Measurements from ENCODE around the gene SLC4A4. TPM values are rescaled to one million over a fixed set of nuclear protein-coding genes. Genes with fewer than 3 reads are reported as not detected.

The SLC4A4 gene
- total RNA-seq, 1 experiment from 2014 or later: 0.92 TPM

GRCh38 chr4:71592793-71593192 is 254.0 kb downstream of the SLC4A4 start:
- Histone ChIP-seq H3K4ac (ENCODE audit: low read depth, low read length) (no peak overlapping the region), H4K8ac (replicated peaks; ENCODE audit: insufficient read length, low read depth, low read length) (no peak overlapping the region), H3K4me2 (ENCODE audit: insufficient read depth, insufficient read length, low read length) (peak overlapping the region; percentile 36), H2BK120ac (ENCODE audit: low read depth, low read length, poor library complexity, severe bottlenecking) (no peak overlapping the region), H3K56ac (ENCODE audit: insufficient read length, low read depth, low read length) (no peak overlapping the region), H3K27me3 (ENCODE audit: insufficient read depth, low read length) (no peaks in the 10 kb centered on the region), H4K5ac (ENCODE audit: insufficient read length, low read depth, low read length) (no peak overlapping the region), H4K91ac (ENCODE audit: insufficient read length, low read depth, low read length) (no peak overlapping the region), H4K20me1 (ENCODE audit: control insufficient read depth, insufficient read depth, insufficient read length) (no peaks in the 10 kb centered on the region), H3K14ac (ENCODE audit: insufficient read depth, low read length) (no peak overlapping the region), H3K79me2 (ENCODE audit: insufficient read depth, low read length) (no peaks in the 10 kb centered on the region), H3K9ac (ENCODE audit: extremely low read depth, insufficient read length, low read length) (no peak overlapping the region), H2AFZ (ENCODE audit: low read length) (no peak overlapping the region), H3K79me1 (ENCODE audit: insufficient read depth, low read depth, low read length, poor library complexity, severe bottlenecking) (no peaks in the 10 kb centered on the region), H2BK12ac (ENCODE audit: insufficient read length, low read depth, low read length) (no peak overlapping the region), H2BK20ac (ENCODE audit: low read depth, low read length, poor library complexity, severe bottlenecking) (no peak overlapping the region), H3K9me3 (ENCODE audit: control insufficient read depth, low read depth, low read length) (no peaks in the 10 kb centered on the region), H3K27ac (ENCODE audit: insufficient read length, low read depth, low read length) (no peak overlapping the region), H3T11ph (ENCODE audit: low read length) (no peak overlapping the region), H3K23ac (ENCODE audit: insufficient read length, low read depth, low read length) (no peak overlapping the region), H2BK5ac (ENCODE audit: insufficient read length, low read length) (no peak overlapping the region), H3K4me1 (ENCODE audit: insufficient read depth, low read length) (peaks cover 5% of the 10 kb centered on the region; the same call in 1 of the 2 replicates), H2AK5ac (ENCODE audit: insufficient read length, low read length) (no peak overlapping the region), H3K23me2 (ENCODE audit: insufficient read length, low read depth, low read length, poor library complexity, severe bottlenecking) (no peaks in the 10 kb centered on the region), H2BK15ac (ENCODE audit: low read depth, low read length) (no peak overlapping the region), H3K18ac (ENCODE audit: insufficient read length, low read depth, low read length) (no peak overlapping the region)
- H3K27me3 Mint-ChIP-seq (ENCODE audit: low read depth): no peaks in the 10 kb centered on the region
- H3K27ac Mint-ChIP-seq: peak overlapping the region; percentile 22 to 97 (median 53); a peak in 6 of 7 replicates
- TF ChIP-seq, protein P1, sequence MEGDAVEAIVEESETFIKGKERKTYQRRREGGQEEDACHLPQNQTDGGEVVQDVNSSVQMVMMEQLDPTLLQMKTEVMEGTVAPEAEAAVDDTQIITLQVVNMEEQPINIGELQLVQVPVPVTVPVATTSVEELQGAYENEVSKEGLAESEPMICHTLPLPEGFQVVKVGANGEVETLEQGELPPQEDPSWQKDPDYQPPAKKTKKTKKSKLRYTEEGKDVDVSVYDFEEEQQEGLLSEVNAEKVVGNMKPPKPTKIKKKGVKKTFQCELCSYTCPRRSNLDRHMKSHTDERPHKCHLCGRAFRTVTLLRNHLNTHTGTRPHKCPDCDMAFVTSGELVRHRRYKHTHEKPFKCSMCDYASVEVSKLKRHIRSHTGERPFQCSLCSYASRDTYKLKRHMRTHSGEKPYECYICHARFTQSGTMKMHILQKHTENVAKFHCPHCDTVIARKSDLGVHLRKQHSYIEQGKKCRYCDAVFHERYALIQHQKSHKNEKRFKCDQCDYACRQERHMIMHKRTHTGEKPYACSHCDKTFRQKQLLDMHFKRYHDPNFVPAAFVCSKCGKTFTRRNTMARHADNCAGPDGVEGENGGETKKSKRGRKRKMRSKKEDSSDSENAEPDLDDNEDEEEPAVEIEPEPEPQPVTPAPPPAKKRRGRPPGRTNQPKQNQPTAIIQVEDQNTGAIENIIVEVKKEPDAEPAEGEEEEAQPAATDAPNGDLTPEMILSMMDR (conservative IDR thresholded peaks at IDR 0.05): no peak
- peaks cover 3 to 4% of the 10 kb centered on the region in 2 experiments; a peak in 4 of 5 replicates for H3K9me3 Mint-ChIP-seq
- WGBS (ENCODE audit: extremely low coverage, insufficient read length, low lambda C conversion rate): no CpG with 5 or more reads among the region's 1 CpG
- peak overlapping the region in 1 of 2 experiments; percentile 47; a peak in 3 of 5 replicates for H3K4me3 Mint-ChIP-seq
- H3K4me1 Mint-ChIP-seq: peaks cover 22 to 30% of the 10 kb centered on the region in 2 experiments
- peaks cover 0 to 4% (median 3%) of the 10 kb centered on the region in 3 experiments; a peak in 5 of 7 replicates for H3K36me3 Mint-ChIP-seq (ENCODE audit: insufficient read depth in 1 of 3, low read depth in 3 of 3)
- no peak for DNase-seq

Data from H9 (cell line).